GM21528 (cell line): ENCODE data around the gene KRTAP1-3.
"Not testable (repeated sequence)": the region's sequence is repeated elsewhere in the genome, so short reads cannot be mapped to it uniquely, and the experiment has no call there.

Source experiments
- ATAC-seq: cut with Tn5 transposase; IDR thresholded peaks from one replicate; pipeline ENCODE4 v1.9.1; 2021; ENCODE audit warnings: mild to moderate bottlenecking, moderate library complexity; ENCODE audit not compliant: unreplicated experiment, low FRiP score

KRTAP1-3 gene

GRCh38 chr17:41034346-41034935 lies at the start of gene KRTAP1-3:
Gene KRTAP1-3, minus strand, starts transcription at chr17:41034874. Its CDS starts 53 bp downstream, at chr17:41034821.
- not testable (repeated sequence) for ATAC-seq

GRCh38 chr17:41084100-41084856 lies 49.6 kb upstream of the KRTAP1-3 start, which contains the start of gene KRTAP4-7:
Gene KRTAP4-7, plus strand, starts transcription at chr17:41084150. Its CDS starts 57 bp downstream, at chr17:41084207.
- not testable (repeated sequence) for ATAC-seq

DNA sequence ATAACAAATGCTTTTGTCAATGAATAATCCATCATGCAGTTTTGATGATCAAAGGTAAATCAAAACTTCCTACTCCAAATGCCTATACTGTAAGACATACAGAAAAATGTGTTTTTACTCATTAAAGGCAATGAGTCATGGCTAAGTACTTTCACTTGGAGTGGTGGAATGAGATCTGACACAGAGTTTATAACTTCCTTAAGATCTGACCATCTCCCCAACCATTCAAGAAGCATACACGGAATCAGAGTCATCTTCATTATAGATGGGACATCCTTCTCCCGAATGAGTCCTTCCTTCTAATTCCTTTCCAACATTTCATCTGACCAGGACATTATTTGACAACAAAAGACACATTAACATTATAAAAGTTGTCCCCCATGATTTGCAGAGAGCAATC lies 48.8 kb upstream of the KRTAP1-3 start:
- ATAC-seq: not testable (repeated sequence)

GRCh38 chr17:41082626-41083025 lies 48.0 kb upstream of the KRTAP1-3 start:
- no peak for ATAC-seq

GRCh38 chr17:41076788-41077187 lies 42.1 kb upstream of the KRTAP1-3 start:
- ATAC-seq: no peak

DNA sequence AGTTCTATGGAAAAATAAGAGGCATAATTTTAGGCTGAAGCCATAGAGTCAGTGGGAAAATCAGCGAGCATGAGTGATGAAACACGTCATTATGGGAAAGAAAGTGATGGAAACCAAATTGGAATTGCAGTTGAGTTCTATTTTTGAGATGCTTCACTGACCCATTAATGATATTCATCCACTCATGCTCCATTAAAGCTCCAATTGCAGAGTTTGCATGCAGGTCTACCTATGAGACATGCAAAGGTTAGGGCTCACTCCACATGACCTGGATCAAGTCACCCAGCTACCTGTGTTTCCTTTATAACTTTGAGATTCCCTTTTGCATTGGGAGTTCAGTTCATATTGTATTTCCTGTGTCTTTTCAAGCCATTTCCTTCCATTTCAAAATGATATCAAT lies 39.0 kb upstream of the KRTAP1-3 start:
- ATAC-seq: no peak

DNA sequence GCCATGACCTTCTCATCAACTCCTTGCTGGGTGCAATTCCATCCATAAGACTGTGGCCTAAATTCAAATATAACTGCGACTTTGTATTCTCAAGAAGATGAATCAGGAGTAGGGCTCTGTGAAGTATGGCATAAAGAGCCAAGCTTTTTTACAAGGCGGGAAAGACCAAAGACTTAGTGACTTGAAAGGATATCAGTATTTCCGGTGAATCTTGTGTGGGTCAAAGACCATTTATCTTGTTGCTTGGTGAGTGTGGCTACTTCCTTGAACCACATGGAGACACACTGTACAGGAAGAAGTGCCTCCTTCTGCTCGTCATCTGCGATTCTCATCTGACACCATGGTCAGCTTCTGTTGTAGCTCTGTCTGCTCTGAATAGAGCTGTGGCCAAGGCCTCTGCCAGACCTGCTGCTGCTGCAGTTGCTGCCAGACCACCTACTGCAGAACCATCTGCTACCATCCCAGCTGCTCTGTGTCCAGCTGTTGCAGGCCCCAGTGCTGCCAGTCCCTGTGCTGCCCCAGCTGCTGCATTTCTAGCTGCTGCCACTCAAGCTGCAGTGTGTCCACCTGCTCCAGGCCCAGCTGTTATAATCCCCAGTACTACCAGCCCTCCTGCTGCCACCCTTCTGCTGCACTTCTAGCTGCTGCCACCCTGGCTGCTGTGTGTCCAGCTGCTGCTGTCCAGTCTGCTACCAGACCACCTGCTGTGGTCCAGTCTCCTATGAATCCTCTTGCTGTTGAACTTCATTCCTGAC lies 37.1 kb upstream of the KRTAP1-3 start:
- ATAC-seq: no peak

GRCh38 chr17:41069031-41069430 lies 34.4 kb upstream of the KRTAP1-3 start:
- ATAC-seq: no peak

GRCh38 chr17:41067281-41067680 lies 32.6 kb upstream of the KRTAP1-3 start:
- no peak for ATAC-seq

GRCh38 chr17:41065829-41066624 lies 31.4 kb upstream of the KRTAP1-3 start, which contains the start of gene KRTAP2-4:
Gene KRTAP2-4, minus strand, starts transcription at chr17:41065879. Its CDS starts 34 bp downstream, at chr17:41065845.
- no peak for ATAC-seq

DNA sequence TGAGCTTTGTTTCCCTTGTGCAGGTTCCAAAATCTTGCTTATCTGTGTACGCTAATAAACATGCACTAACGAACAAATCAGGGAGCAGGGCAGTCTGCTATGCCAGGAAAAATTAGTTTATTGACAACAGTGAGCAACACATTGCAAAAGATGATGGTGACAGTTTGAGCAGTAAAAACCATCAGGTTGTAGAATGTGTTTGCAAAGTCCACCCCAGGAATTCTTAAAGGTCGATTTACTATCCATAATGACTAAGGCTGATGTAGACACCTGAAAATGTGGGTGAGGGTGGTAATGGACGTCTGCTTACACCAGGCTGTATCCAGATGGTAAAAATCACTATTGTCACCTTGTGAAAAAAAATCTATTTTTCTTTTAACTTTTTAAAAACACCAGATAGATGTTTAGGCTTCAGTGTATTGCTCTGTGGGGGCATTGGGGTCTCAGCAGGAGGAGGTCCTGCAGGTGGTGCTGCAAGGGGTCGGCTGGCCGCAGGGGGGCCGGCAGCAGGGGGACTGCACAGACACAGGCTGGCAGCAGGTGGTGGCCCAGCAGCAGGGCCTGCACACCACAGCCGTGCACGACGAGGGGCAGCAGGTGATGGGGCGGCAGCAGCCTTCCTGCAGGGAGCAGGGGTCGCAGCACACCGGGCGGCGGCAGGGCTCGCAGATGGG lies 30.5 kb upstream of the KRTAP1-3 start:
- not testable (repeated sequence) for ATAC-seq

DNA sequence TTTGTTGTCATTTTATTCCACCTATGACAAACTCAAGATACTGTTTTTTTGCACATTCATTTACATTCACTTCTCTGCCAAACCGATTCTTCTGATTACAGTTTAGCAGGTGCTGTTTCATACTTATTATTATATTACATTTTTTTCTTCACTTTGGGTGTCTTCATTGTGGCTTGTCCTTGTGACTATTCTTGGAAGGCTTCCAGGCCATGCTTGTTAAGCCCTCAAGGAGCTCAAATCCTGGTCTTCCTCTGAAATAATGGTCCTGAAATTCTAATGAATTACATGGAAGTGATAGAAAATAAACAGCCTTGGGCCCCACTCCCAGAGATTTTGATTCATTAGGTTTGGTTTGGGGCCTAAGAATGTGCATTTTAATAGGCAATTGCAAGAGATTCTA lies 29.6 kb upstream of the KRTAP1-3 start:
- no peak for ATAC-seq

DNA sequence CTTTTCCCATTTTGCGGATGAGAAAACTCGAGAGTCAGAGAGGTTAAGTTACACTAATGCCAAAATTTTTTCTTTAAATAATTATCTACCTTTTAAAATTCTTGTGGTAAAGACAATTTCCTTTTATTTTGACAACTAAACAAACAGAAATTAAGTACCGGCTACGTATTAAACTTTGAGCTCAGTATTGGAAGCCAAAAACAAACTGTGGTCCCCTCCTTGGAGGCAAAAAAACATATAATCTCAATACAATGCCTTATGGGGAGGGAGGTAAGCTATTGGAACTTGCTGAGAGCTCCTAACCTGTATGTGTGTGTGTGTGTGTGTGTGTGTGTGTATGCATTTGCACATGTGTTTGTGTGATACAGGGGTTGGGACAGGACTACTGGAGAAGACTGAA lies 28.8 kb upstream of the KRTAP1-3 start:
- no peak for ATAC-seq

- no peak for ATAC-seq
Observed at GRCh38 chr17:41061964-41062363, 27.3 kb upstream of the KRTAP1-3 start.

DNA sequence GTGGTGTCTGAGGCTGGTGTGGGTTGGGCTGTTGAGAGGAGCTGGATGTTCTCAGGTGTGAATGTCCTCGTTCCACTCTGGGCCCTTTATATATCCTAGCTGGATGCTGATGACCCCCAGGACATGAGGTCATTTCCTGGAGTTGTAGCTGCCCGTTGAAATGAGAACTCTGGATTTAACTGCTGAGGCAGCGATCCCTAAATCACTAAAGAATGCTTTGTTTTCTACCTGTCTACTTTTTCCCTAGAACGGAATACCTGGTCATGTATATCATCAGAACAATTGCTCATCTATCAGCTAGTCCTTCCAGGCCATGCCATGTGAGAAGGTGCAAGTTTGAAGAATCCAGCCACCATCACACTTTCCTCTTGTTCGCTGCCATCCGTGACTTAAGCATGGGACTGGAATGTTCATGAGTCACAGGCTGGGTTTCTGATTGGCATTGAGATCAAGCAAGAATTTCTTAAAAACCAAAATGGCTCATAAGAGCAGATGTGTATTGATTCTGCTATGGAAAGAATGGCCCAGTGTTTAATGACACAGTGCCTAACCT lies 25.5 kb upstream of the KRTAP1-3 start, which contains the start of gene KRTAP2-3:
Gene KRTAP2-3 (minus strand): TSS at position 63 of the 553 bp plus-strand sequence. CDS start 64 bp downstream, outside the sequence.
- no peak for ATAC-seq

DNA sequence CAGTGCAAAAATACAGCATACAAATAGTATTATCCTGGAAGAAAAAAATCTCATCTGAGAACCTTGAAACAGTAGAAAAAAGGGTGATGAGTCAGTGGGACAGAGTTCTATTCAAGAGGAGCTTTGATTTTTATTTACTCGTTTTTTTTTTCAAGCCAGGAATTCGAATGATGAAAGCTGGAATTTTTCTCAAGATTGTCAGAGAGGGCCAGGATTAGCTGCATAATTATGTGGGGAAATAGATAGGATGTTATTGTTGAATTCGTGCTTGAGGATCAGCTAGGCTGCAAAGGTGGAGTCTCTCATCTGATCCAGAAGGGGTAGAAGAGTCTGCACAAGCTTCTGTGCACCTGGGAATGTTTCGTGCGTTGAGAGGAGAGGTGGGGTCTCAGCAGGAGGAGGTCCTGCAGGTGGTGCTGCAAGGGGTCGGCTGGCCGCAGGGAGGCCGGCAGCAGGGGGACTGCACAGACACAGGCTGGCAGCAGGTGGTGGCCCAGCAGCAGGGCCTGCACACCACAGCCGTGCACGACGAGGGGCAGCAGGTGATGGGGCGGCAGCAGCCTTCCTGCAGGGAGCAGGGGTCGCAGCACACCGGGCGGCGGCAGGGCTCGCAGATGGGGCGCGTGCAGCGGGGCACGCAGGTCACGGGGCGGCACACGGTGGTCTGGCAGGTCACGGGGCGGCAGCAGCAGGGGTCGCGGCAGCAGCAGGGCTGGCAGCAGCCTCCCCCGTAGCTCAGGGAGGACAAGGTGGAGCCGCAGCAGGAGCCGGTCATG lies 24.8 kb upstream of the KRTAP1-3 start:
- not testable (repeated sequence) for ATAC-seq

DNA sequence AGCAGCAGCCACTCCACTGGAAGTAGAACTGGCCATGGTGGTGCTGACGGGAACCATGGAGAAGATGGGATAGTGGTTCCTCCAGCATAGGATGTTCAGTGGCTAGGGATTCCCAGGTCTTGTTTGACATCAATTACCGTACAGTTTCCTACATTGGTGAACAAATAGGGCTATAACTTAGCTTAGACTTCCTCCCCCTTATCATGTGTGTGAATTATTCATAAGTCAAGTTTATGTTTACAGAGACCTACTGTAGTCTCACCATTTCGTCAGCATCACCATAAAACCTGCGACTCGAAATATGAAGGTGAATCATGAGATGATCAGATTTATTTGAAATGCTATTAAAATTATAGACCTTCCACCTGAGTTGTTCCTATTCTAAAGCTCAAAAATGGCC lies 24.1 kb upstream of the KRTAP1-3 start:
- ATAC-seq: no peak

DNA sequence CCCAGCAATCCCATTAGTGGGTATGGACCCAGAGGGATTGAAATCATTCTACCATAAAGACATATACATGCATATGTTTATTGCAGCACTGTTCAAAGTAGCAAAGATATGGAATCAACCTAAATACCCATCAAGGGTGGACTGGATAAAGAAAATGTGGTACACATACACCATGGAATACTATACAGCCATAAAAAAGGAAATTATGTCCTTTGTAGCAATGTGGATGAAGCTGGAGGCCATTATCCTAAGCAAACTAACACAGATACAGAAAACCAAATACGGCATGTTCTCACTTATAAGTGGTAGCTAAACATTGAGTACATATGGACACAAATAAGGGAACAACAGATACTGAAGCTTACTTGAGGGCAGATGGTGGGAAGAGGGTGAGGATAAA lies 22.9 kb upstream of the KRTAP1-3 start:
- no peak for ATAC-seq

DNA sequence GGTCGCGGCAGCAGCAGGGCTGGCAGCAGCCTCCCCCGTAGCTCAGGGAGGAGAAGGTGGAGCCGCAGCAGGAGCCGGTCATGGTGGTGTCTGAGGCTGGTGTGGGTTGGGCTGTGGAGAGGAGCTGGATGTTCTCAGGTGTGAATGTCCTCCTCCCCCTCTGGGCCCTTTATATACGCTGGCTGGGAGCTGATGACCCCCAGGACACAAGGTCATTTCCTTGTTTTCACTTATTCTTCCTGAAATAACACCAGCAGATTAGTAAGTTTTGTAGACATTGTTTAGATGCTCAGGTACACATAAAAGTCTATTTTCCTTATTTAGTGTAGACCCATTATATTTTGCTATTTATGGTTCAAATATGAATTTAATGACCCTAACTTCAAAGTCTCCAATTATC lies 20.5 kb upstream of the KRTAP1-3 start, which contains the start of gene KRTAP2-2:
Gene KRTAP2-2 (minus strand): TSS at position 101 of the 400 bp plus-strand sequence. CDS start 19 bp downstream, at position 82.
- not testable (repeated sequence) for ATAC-seq
